H1 (cell line): ENCODE results near the gene PIANP. TPM values are rescaled to one million over a fixed set of nuclear protein-coding genes. Genes with fewer than 3 reads are reported as not detected.

Experiments
- CTCF ChIA-PET: fragments of 300-600 bp; sonication (Branson Sonifier 250); formaldehyde crosslinking; loops from one replicate; lab custom pipeline; 2021; ENCODE audit not compliant: partially characterized antibody; lab: Charles Lee
- POLR2A ChIA-PET: fragments of 300-600 bp; sonication (Branson Sonifier 250); formaldehyde crosslinking; loops from one replicate; lab custom pipeline; 2021; ENCODE audit warnings: inconsistent platforms; ENCODE audit not compliant: partially characterized antibody; lab: Charles Lee
- DNase-seq, 2 experiments: peaks; one replicate each; pipeline versions ENCODE4 v3.0.0 to v3.0.0-alpha.2; 2010 to 2022; ENCODE audit warnings: low spot score in 2 of 2, low read depth in 1 of 2, mixed read lengths in 1 of 2
- FAIRE-seq: peaks from 2 replicates; lab custom pipeline; 2011; peaks lifted over from hg19 to GRCh38; lab: Jason Lieb, UNC
- H2AFZ ChIP-seq: 2 replicates; pipeline ENCODE4 v1.8.1; 2012; ENCODE audit warnings: low read length, inconsistent platforms
- H2AK5ac ChIP-seq: 2 replicates; pipeline ENCODE4 v1.6.1; 2013; ENCODE audit warnings: low read depth, low read length
- H2BK120ac ChIP-seq: replicated peaks from 2 replicates; pipeline ENCODE3; 2013; ENCODE audit warnings: low read depth, low read length, inconsistent platforms
- H2BK12ac ChIP-seq: 2 replicates; pipeline ENCODE4 v1.6.1; 2013; ENCODE audit warnings: low read depth, low read length
- H2BK15ac ChIP-seq: 2 replicates; pipeline ENCODE4 v1.6.1; 2013; ENCODE audit warnings: low read length
- H2BK20ac ChIP-seq: 2 replicates; pipeline ENCODE4 v1.6.1; 2013; ENCODE audit warnings: low read length
- H2BK5ac ChIP-seq: 2 replicates; pipeline ENCODE4 v1.6.1; 2013; ENCODE audit warnings: low read depth, low read length
- H3K14ac ChIP-seq: 2 replicates; pipeline ENCODE4 v1.6.1; 2013; ENCODE audit warnings: inconsistent platforms; ENCODE audit not compliant: insufficient read length
- H3K18ac ChIP-seq: 2 replicates; pipeline ENCODE4 v1.6.1; 2013; ENCODE audit warnings: low read length; ENCODE audit errors: extremely low read depth
- H3K23ac ChIP-seq: 2 replicates; pipeline ENCODE4 v1.6.1; 2013; ENCODE audit warnings: inconsistent platforms; ENCODE audit not compliant: insufficient read length
- H3K23me2 ChIP-seq: 2 replicates; pipeline ENCODE4 v1.6.1; 2013; ENCODE audit warnings: low read depth, low read length
- H3K27ac ChIP-seq: 2 replicates; pipeline ENCODE4 v1.6.1; 2011; ENCODE audit warnings: low read depth, low read length, inconsistent platforms
- H3K27me3 ChIP-seq, 4 experiments: replicated peaks in 1 of 4; 1 replicate in 1 of 4; 2 replicates in 3 of 4; pipeline versions ENCODE4 v1.6.1 to v1.8.1; 2011 to 2013; ENCODE audit warnings: low read length in 3 of 4, mild to moderate bottlenecking in 3 of 4, inconsistent platforms in 2 of 4, mixed read lengths in 2 of 4, moderate library complexity in 1 of 4; ENCODE audit not compliant: control insufficient read depth in 3 of 4, insufficient read depth in 3 of 4; ENCODE audit errors: extremely low read depth in 1 of 4
- H3K36me3 ChIP-seq, 4 experiments: 2 replicates each; pipeline versions ENCODE4 v1.6.1 to v1.8.1; 2011 to 2013; ENCODE audit warnings: mild to moderate bottlenecking in 4 of 4, low read length in 3 of 4, moderate library complexity in 2 of 4, control low read depth in 1 of 4, inconsistent platforms in 1 of 4; ENCODE audit not compliant: insufficient read depth in 4 of 4, control insufficient read depth in 2 of 4
- H3K4ac ChIP-seq: replicated peaks from 2 replicates; pipeline ENCODE3; 2013; ENCODE audit warnings: low read length, low read depth, mixed read lengths, inconsistent platforms; ENCODE audit not compliant: insufficient read length
- H3K4me1 ChIP-seq, 4 experiments: replicated peaks in 1 of 4; 1 replicate in 1 of 4; 2 replicates in 3 of 4; pipeline versions ENCODE4 v1.6.1 to v1.8.1; 2011 to 2013; ENCODE audit warnings: low read length in 3 of 4, inconsistent platforms in 2 of 4, mixed read lengths in 1 of 4; ENCODE audit not compliant: insufficient read depth in 4 of 4, control insufficient read depth in 3 of 4
- H3K4me2 ChIP-seq, 2 experiments: 2 replicates each; pipeline versions ENCODE4 v1.6.1 to v1.8.1; 2011 to 2013; ENCODE audit warnings: low read depth in 2 of 2, low read length in 2 of 2, control low read depth in 1 of 2, inconsistent platforms in 1 of 2, mild to moderate bottlenecking in 1 of 2; ENCODE audit not compliant: insufficient read depth in 1 of 2
- H3K4me3 ChIP-seq, 4 experiments: fragments of 200-600, 300-600 bp in 1 of 4; sonication (generic), shearing (Covaris generic), sonication (Bioruptor Twin) in 1 of 4; 2 replicates each; pipeline versions ENCODE4 v1.5.1 to v1.8.1; 2011 to 2016; ENCODE audit warnings: low read length in 4 of 4, low read depth in 3 of 4, control low read depth in 2 of 4, inconsistent platforms in 2 of 4, mild to moderate bottlenecking in 2 of 4, mixed read lengths in 1 of 4, moderate library complexity in 1 of 4; ENCODE audit not compliant: insufficient read depth in 2 of 4; ENCODE audit errors: extremely low read depth in 1 of 4
- H3K56ac ChIP-seq: replicated peaks from 2 replicates; pipeline ENCODE3; 2013; ENCODE audit warnings: low read depth, mild to moderate bottlenecking, mixed read lengths, low read length, inconsistent platforms; ENCODE audit not compliant: insufficient read length
- H3K79me1 ChIP-seq: 2 replicates; pipeline ENCODE4 v1.6.1; 2013; ENCODE audit warnings: low read depth, low read length, control low read depth
- H3K79me2 ChIP-seq, 2 experiments: 2 replicates each; pipeline versions ENCODE4 v1.6.1 to v1.8.1; 2012 to 2013; ENCODE audit warnings: low read length in 2 of 2, mild to moderate bottlenecking in 2 of 2, inconsistent platforms in 1 of 2; ENCODE audit not compliant: insufficient read depth in 2 of 2, control insufficient read depth in 1 of 2
- H3K9ac ChIP-seq, 4 experiments: replicated peaks in 1 of 4; 1 replicate in 1 of 4; 2 replicates in 3 of 4; pipeline versions ENCODE4 v1.6.1 to v1.8.1; 2011 to 2013; ENCODE audit warnings: low read depth in 3 of 4, low read length in 3 of 4, control low read depth in 2 of 4, mild to moderate bottlenecking in 2 of 4, moderate library complexity in 2 of 4, inconsistent platforms in 1 of 4; ENCODE audit errors: extremely low read depth in 1 of 4
- H3K9me3 ChIP-seq, 2 experiments: 2 replicates each; pipeline versions ENCODE4 v1.6.1 to v1.8.1; 2012 to 2013; ENCODE audit warnings: mild to moderate bottlenecking in 2 of 2, moderate library complexity in 2 of 2, control low read depth in 1 of 2, inconsistent platforms in 1 of 2, low read depth in 1 of 2, low read length in 1 of 2, mixed read lengths in 1 of 2; ENCODE audit not compliant: insufficient read depth in 2 of 2
- H4K20me1 ChIP-seq, 2 experiments: replicated peaks in 1 of 2; 2 replicates each; pipeline versions ENCODE3 to v1.8.1; 2011 to 2013; ENCODE audit warnings: inconsistent platforms in 2 of 2, low read length in 2 of 2, mild to moderate bottlenecking in 1 of 2; ENCODE audit not compliant: insufficient read depth in 2 of 2, control insufficient read depth in 1 of 2
- H4K5ac ChIP-seq: 2 replicates; pipeline ENCODE4 v1.6.1; 2013; ENCODE audit warnings: low read length, low read depth, mixed read lengths, inconsistent platforms; ENCODE audit not compliant: insufficient read length
- H4K8ac ChIP-seq: 2 replicates; pipeline ENCODE4 v1.8.0; 2013; ENCODE audit warnings: mild to moderate bottlenecking, moderate library complexity, low read length, inconsistent platforms; ENCODE audit not compliant: insufficient read depth; ENCODE audit errors: extremely low read depth
- H4K91ac ChIP-seq: replicated peaks from 2 replicates; pipeline ENCODE3; 2013; ENCODE audit warnings: low read length, mixed read lengths, inconsistent platforms; ENCODE audit not compliant: insufficient read length
- ATF2 ChIP-seq: IDR thresholded peaks from 2 replicates; pipeline ENCODE4 v1.6.1; 2012; ENCODE audit warnings: low read length, inconsistent platforms
- BRCA1 ChIP-seq: IDR thresholded peaks from 2 replicates; pipeline ENCODE4 v1.6.1; 2012; ENCODE audit warnings: low read depth, low read length, improper control_type of control experiment
- NANOG ChIP-seq: IDR thresholded peaks from 2 replicates; pipeline ENCODE4 v1.6.1; 2011; ENCODE audit warnings: low read length, low read depth, mild to moderate bottlenecking, inconsistent platforms; ENCODE audit not compliant: insufficient read depth, poor library complexity, severe bottlenecking
- PHF8 ChIP-seq: fragments of 200-600 bp; sonication (generic); conservative IDR thresholded peaks from 2 replicates; pipeline ENCODE4 v1.7.1; 2012; ENCODE audit warnings: low read depth, mild to moderate bottlenecking, inconsistent platforms, low read length, moderate library complexity
- SUZ12 ChIP-seq: fragments of 200-600 bp; sonication (generic); IDR thresholded peaks from 2 replicates; pipeline ENCODE4 v1.6.1; 2012; ENCODE audit warnings: mild to moderate bottlenecking, inconsistent platforms, low read length, moderate library complexity, mixed read lengths
- WGBS, 2 experiments: shearing (Covaris generic) in 1 of 2; methylation state at CpG; one replicate each; pipeline versions ENCODE4 v1.1.6 to v1.1.7; 2013 to 2015; ENCODE audit warnings: low lambda C conversion rate in 2 of 2, mixed read lengths in 2 of 2, inconsistent platforms in 1 of 2, low coverage in 1 of 2, missing lambda C conversion rate in 1 of 2; ENCODE audit not compliant: insufficient replicate concordance in 2 of 2, insufficient coverage in 1 of 2, insufficient read length in 1 of 2; ENCODE audit errors: extremely low coverage in 1 of 2, missing lambda C conversion rate in 1 of 2; 5-methylcytosine and 5-hydroxymethylcytosine counted together
- polyA plus RNA-seq, 7 experiments: library from polyadenylated mRNA; depleted of rRNA in 3 of 7; stranded (reverse) in 5 of 7; unstranded in 2 of 7; fragments of >200 nt in 5 of 7; fragments of 200-250 nt in 2 of 7; gene quantifications; 1 replicate in 5 of 7; 2 replicates in 1 of 7; 4 replicates in 1 of 7; pipeline versions ENCODE4 v1.2.1 to v1.2.3, GENCODE V29; 2011 to 2013; ENCODE audit warnings: missing spikeins in 2 of 7, mixed read lengths in 2 of 7
- total RNA-seq: library from RNA; stranded (reverse); fragmentation: NEBNext Ultra II Directional; extraction: Animal tissue kit (Norgen Biotek cat#: 25700); gene quantifications from 2 replicates; pipeline ENCODE4 v1.2.1, GENCODE V29; 2021

Gene PIANP
- total and polyA plus RNA-seq, 2 of the 8 experiments (the other 6 are each of a cell fraction or from before 2014, with no cell fraction given), result 6.3 to 9.8 TPM

GRCh38 chr12:6691473-6691872, 9.1 kb downstream of the PIANP start:
- ChIA-PET CTCF (interaction anchor here (0.6 to 7.7 kb wide), 12 partner anchors 12 to 355 kb away, joined by 3 to 55 read pairs (median 3); partner anchors contain the start of genes COPS7A and USP5), POLR2A (interaction anchor here (0.7 to 2.4 kb wide), 6 partner anchors 12 to 129 kb away, joined by 3 to 13 read pairs (median 5); no protein-coding TSS in a partner anchor)
- H2BK120ac ChIP-seq, result no peak overlapping the region
- H3K4me1 ChIP-seq, result peaks cover 0 to 9% (median 7%) of the 10 kb centered on the region in 4 experiments; a peak in 6 of 7 replicates
- 86% methylated on average over 4 of the region's 4 CpGs; no CpG with 5 or more reads in 1 of the 2 experiments for WGBS, 2 experiments
- H3K23me2 ChIP-seq, result peaks cover 13% of the 10 kb centered on the region
- no peak overlapping the region for H3K14ac ChIP-seq
- H3K36me3 ChIP-seq, result peaks cover 0 to 3% (median 0%) of the 10 kb centered on the region in 4 experiments; a peak in 1 of 8 replicates
- H3K56ac ChIP-seq, result no peak overlapping the region
- H3K4ac ChIP-seq, result no peak overlapping the region
- no peak overlapping the region for H3K18ac ChIP-seq
- H4K20me1 ChIP-seq, result no peaks in the 10 kb centered on the region
- no peak overlapping the region for H4K91ac ChIP-seq
- no peak overlapping the region for H2BK12ac ChIP-seq
- H3K23ac ChIP-seq, result no peak overlapping the region
- no peak overlapping the region for H2AFZ ChIP-seq
- H3K4me3 ChIP-seq, result no peak overlapping the region
- H4K5ac ChIP-seq, result no peak overlapping the region
- H2BK15ac ChIP-seq, result no peak overlapping the region
- no peak overlapping the region for H3K27ac ChIP-seq
- peaks cover 7 to 22% of the 10 kb centered on the region in 2 experiments for H3K79me2 ChIP-seq
- H2AK5ac ChIP-seq, result no peak overlapping the region
- H3K27me3 ChIP-seq, result no peaks in the 10 kb centered on the region
- H4K8ac ChIP-seq, result no peak overlapping the region
- H3K9ac ChIP-seq, result no peak overlapping the region; a peak in 1 of 7 replicates
- H3K79me1 ChIP-seq, result peaks cover 16% of the 10 kb centered on the region
- no peak for FAIRE-seq
- no peak overlapping the region for H3K4me2 ChIP-seq
- no peak overlapping the region for H2BK5ac ChIP-seq
- no peaks in the 10 kb centered on the region for H3K9me3 ChIP-seq
- no peak overlapping the region for H2BK20ac ChIP-seq
- no peak for DNase-seq
- TF ChIP-seq NANOG (no peak), PHF8 (no peak), SUZ12 (no peak), ATF2 (no peak), BRCA1 (no peak)
